Omental fat pad (tissue), 4 donors: ENCODE data around the gene PWP2. TPM values are rescaled to one million over a fixed set of nuclear protein-coding genes. Genes with fewer than 3 reads are reported as not detected.

Source experiments
- ATAC-seq: fragments of 150-250 bp; one replicate; pipeline ENCODE4 v1.9.1; 2016; ENCODE audit warnings: mild to moderate bottlenecking, moderate library complexity; ENCODE audit not compliant: low FRiP score
- DNase-seq: peaks from one replicate; pipeline ENCODE4 v3.0.0-alpha.2; 2019; ENCODE audit warnings: low spot score
- CTCF ChIP-seq, 3 donors: fragments of 450-650 bp; IDR thresholded peaks; one replicate each; pipeline ENCODE4 v1.5.1; 2016 to 2017; ENCODE audit warnings: antibody characterized with exemption in 3 of 3, mild to moderate bottlenecking in 3 of 3, moderate library complexity in 2 of 3
- total RNA-seq, 4 donors: library from RNA; depleted of rRNA; stranded (reverse); fragments of >200 nt; gene quantifications; one replicate each; pipeline ENCODE4 v1.1.0, GENCODE V29; 2016

The PWP2 gene
- total RNA-seq, 4 donors from 2014 or later = 5.3 to 17.2 (median 11.3) TPM

- DNase-seq (no peak), ATAC-seq (no peak)
- TF ChIP-seq CTCF (IDR thresholded peaks at IDR 0.05) = no peak
Observed at GRCh38 chr21:44072111-44072510, 35.1 kb upstream of the PWP2 start.

GRCh38 chr21:44074315-44074958 lies 32.8 kb upstream of the PWP2 start:
- TF ChIP-seq CTCF (IDR thresholded peaks at IDR 0.05) = no peak
- no peak for DNase-seq

GRCh38 chr21:44076316-44076715 lies 30.9 kb upstream of the PWP2 start:
- no peak for TF ChIP-seq CTCF (IDR thresholded peaks at IDR 0.05)
- DNase-seq = no peak
- ATAC-seq = no peak

More at GRCh38 chr21:44074315-44074958, 32.8 kb upstream of the PWP2 start:
- ATAC-seq = no peak

GRCh38 chr21:44078411-44078981 lies 28.7 kb upstream of the PWP2 start:
- TF ChIP-seq CTCF (IDR thresholded peaks at IDR 0.05) = no peak
- no peak for ATAC-seq

GRCh38 chr21:44079446-44079845 lies 27.8 kb upstream of the PWP2 start:
- no peak for ATAC-seq
- no peak for DNase-seq
- TF ChIP-seq CTCF (IDR thresholded peaks at IDR 0.05) = no peak

More at GRCh38 chr21:44078411-44078981, 28.7 kb upstream of the PWP2 start:
- DNase-seq = no peak

GRCh38 chr21:44079846-44080245 lies 27.4 kb upstream of the PWP2 start:
- no peak for TF ChIP-seq CTCF (IDR thresholded peaks at IDR 0.05)
- ATAC-seq (no peak), DNase-seq (no peak)
